ENCODE results near the gene ITGA6. TPM values are rescaled to one million over a fixed set of nuclear protein-coding genes. Genes with fewer than 3 reads are reported as not detected.

ITGA6 gene
- total RNA-seq, 1 donor from 2014 or later = 83.8 TPM

GRCh38 chr2:172488556-172488955 lies 61.2 kb downstream of the ITGA6 start:
- Mint-ChIP-seq H3K36me3 (ENCODE audit: insufficient read depth) (peaks cover 24% of the 10 kb centered on the region), H3K27me3 (no peaks in the 10 kb centered on the region), H3K4me1 (ENCODE audit: low read depth) (no peaks in the 10 kb centered on the region), H3K27ac (no peak overlapping the region), H3K9me3 (ENCODE audit: low read depth) (no peaks in the 10 kb centered on the region), H3K4me3 (ENCODE audit: low read depth) (no peak overlapping the region)
- DNase-seq (ENCODE audit: low spot score, unreplicated experiment) = no peak
- TF ChIP-seq CTCF (IDR thresholded peaks at IDR 0.05; ENCODE audit: unreplicated experiment) = no peak

DNA sequence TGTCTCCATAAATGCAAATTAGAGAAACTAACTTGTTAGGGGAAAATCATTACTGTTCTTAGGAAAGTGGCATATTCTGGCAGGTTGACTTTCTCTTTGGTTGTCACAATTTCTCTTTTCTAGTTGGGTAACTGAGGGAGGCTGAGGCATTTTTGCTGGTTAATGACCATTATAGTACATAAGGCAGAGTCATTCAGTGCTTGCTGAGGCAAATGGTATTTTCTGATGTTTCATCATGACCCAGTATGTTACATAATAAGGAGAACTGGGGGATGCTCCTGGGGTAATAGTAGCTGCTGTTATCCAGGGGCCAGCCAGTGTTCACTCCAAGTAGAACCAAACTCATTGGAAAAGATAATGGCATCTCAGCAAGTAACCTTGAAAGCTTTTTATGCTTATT lies 62.3 kb downstream of the ITGA6 start:
- TF ChIP-seq CTCF (IDR thresholded peaks at IDR 0.05; ENCODE audit: unreplicated experiment) = no peak
- Mint-ChIP-seq H3K4me3 (ENCODE audit: low read depth) (no peak overlapping the region), H3K36me3 (ENCODE audit: insufficient read depth) (peaks cover 25% of the 10 kb centered on the region), H3K27ac (no peak overlapping the region), H3K4me1 (ENCODE audit: low read depth) (no peaks in the 10 kb centered on the region), H3K27me3 (no peaks in the 10 kb centered on the region), H3K9me3 (ENCODE audit: low read depth) (no peaks in the 10 kb centered on the region)
- DNase-seq (ENCODE audit: low spot score, unreplicated experiment) = no peak

DNA sequence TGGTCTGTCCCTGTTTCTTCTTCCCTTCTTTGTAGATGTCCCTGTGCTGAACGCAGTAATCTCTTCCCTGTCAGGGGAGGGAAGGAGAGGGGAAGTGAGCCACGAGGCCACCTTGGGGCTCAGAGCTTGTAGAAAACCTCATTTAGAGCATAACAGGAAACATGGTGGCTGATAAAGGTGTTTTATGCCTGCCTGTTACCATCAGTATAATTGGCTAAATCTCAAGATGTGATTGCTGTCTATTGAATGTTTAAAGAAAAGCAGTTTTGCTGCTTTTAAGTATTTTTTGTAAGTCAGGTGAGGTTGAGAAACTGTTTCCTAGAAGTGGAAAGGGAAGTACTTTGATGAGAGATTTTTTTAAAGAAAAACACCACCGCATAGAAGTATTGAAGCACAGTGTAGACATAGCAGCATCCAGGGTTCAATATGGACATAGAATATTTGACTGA lies 68.8 kb downstream of the ITGA6 start:
- no peak for TF ChIP-seq CTCF (IDR thresholded peaks at IDR 0.05; ENCODE audit: unreplicated experiment)
- H3K9me3 Mint-ChIP-seq (ENCODE audit: low read depth) = no peaks in the 10 kb centered on the region
- no peak overlapping the region for H3K4me3 Mint-ChIP-seq (ENCODE audit: low read depth)
- H3K27ac Mint-ChIP-seq = no peak overlapping the region
- H3K36me3 Mint-ChIP-seq (ENCODE audit: insufficient read depth) = peaks cover 41% of the 10 kb centered on the region
- DNase-seq (ENCODE audit: low spot score, unreplicated experiment) = no peak
- no peaks in the 10 kb centered on the region for H3K4me1 Mint-ChIP-seq (ENCODE audit: low read depth)
- H3K27me3 Mint-ChIP-seq = no peaks in the 10 kb centered on the region

DNA sequence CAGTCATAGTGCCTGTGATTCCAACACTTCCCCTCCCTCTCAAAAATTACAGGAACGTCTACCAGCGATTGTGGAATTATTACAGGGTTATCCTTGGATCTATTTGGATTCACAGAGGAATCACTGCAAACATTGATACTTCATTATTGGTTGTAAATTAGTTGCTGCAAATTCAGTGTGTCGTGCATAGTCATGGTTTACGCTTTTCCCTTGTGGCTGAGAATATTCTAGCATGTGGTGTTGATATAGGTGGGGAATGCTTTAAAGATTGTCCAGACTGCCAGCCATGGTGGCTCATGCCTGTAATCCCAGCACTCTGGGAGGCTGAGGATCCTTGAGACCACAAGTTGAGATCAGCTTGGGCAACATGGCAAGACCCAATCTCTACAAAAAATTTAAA lies 79.8 kb downstream of the ITGA6 start:
- peaks cover 26% of the 10 kb centered on the region for H3K36me3 Mint-ChIP-seq (ENCODE audit: insufficient read depth)
- no peak overlapping the region for H3K4me3 Mint-ChIP-seq (ENCODE audit: low read depth)

DNA sequence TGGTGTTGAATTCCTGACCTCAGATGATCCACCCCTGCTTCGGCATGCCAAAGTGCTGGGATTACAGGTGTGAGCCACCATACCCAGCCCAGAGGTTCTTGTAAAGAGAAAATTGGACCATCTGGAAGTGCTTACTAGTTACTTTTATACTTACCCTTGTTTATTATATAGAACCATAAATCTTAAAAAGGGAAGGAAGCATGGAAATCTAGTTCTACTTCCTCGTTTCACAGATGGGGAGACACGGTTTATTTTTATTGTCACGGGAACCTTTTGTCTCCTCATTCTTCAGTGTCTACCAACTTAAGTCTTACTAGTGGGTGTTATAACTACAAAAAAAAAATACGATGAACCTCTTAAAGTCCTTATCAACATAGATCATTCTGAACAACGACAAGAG lies 82.7 kb downstream of the ITGA6 start:
- no peaks in the 10 kb centered on the region for H3K27me3 Mint-ChIP-seq
- H3K4me3 Mint-ChIP-seq (ENCODE audit: low read depth) = no peak overlapping the region
- TF ChIP-seq CTCF (IDR thresholded peaks at IDR 0.05; ENCODE audit: unreplicated experiment) = no peak
- no peak overlapping the region for H3K27ac Mint-ChIP-seq
- DNase-seq (ENCODE audit: low spot score, unreplicated experiment) = no peak
- H3K9me3 Mint-ChIP-seq (ENCODE audit: low read depth) = peaks cover 40% of the 10 kb centered on the region
- H3K4me1 Mint-ChIP-seq (ENCODE audit: low read depth) = no peaks in the 10 kb centered on the region
- H3K36me3 Mint-ChIP-seq (ENCODE audit: insufficient read depth) = peaks cover 29% of the 10 kb centered on the region

More for the DNA sequence above, 79.8 kb downstream of the ITGA6 start:
- Mint-ChIP-seq H3K27me3 (no peaks in the 10 kb centered on the region), H3K27ac (no peak overlapping the region), H3K4me1 (ENCODE audit: low read depth) (peaks cover 10% of the 10 kb centered on the region), H3K9me3 (ENCODE audit: low read depth) (peaks cover 16% of the 10 kb centered on the region)
- TF ChIP-seq CTCF (IDR thresholded peaks at IDR 0.05; ENCODE audit: unreplicated experiment) = no peak
- no peak for DNase-seq (ENCODE audit: low spot score, unreplicated experiment)
